H1 (cell line): ENCODE measurements around the gene ARHGAP4. TPM values are rescaled to one million over a fixed set of nuclear protein-coding genes. Genes with fewer than 3 reads are reported as not detected.

ENCODE experiments used
- CTCF ChIA-PET: fragments of 300-600 bp; sonication (Branson Sonifier 250); formaldehyde crosslinking; loops from one replicate; lab custom pipeline; 2021; ENCODE audit not compliant: partially characterized antibody; lab: Charles Lee
- POLR2A ChIA-PET: fragments of 300-600 bp; sonication (Branson Sonifier 250); formaldehyde crosslinking; loops from one replicate; lab custom pipeline; 2021; ENCODE audit warnings: inconsistent platforms; ENCODE audit not compliant: partially characterized antibody; lab: Charles Lee
- DNase-seq, 2 experiments: peaks; one replicate each; pipeline versions ENCODE4 v3.0.0 to v3.0.0-alpha.2; 2010 to 2022; ENCODE audit warnings: low spot score in 2 of 2, low read depth in 1 of 2, mixed read lengths in 1 of 2
- FAIRE-seq: peaks from 2 replicates; lab custom pipeline; 2011; peaks lifted over from hg19 to GRCh38; lab: Jason Lieb, UNC
- H2AFZ ChIP-seq: 2 replicates; pipeline ENCODE4 v1.8.1; 2012; ENCODE audit warnings: low read length, inconsistent platforms
- H2AK5ac ChIP-seq: 2 replicates; pipeline ENCODE4 v1.6.1; 2013; ENCODE audit warnings: low read depth, low read length
- H2BK120ac ChIP-seq: replicated peaks from 2 replicates; pipeline ENCODE3; 2013; ENCODE audit warnings: low read depth, low read length, inconsistent platforms
- H2BK12ac ChIP-seq: 2 replicates; pipeline ENCODE4 v1.6.1; 2013; ENCODE audit warnings: low read depth, low read length
- H2BK15ac ChIP-seq: 2 replicates; pipeline ENCODE4 v1.6.1; 2013; ENCODE audit warnings: low read length
- H2BK20ac ChIP-seq: 2 replicates; pipeline ENCODE4 v1.6.1; 2013; ENCODE audit warnings: low read length
- H2BK5ac ChIP-seq: 2 replicates; pipeline ENCODE4 v1.6.1; 2013; ENCODE audit warnings: low read depth, low read length
- H3K14ac ChIP-seq: 2 replicates; pipeline ENCODE4 v1.6.1; 2013; ENCODE audit warnings: inconsistent platforms; ENCODE audit not compliant: insufficient read length
- H3K18ac ChIP-seq: 2 replicates; pipeline ENCODE4 v1.6.1; 2013; ENCODE audit warnings: low read length; ENCODE audit errors: extremely low read depth
- H3K23ac ChIP-seq: 2 replicates; pipeline ENCODE4 v1.6.1; 2013; ENCODE audit warnings: inconsistent platforms; ENCODE audit not compliant: insufficient read length
- H3K23me2 ChIP-seq: 2 replicates; pipeline ENCODE4 v1.6.1; 2013; ENCODE audit warnings: low read depth, low read length
- H3K27ac ChIP-seq: 2 replicates; pipeline ENCODE4 v1.6.1; 2011; ENCODE audit warnings: low read depth, low read length, inconsistent platforms
- H3K27me3 ChIP-seq, 4 experiments: replicated peaks in 1 of 4; 1 replicate in 1 of 4; 2 replicates in 3 of 4; pipeline versions ENCODE4 v1.6.1 to v1.8.1; 2011 to 2013; ENCODE audit warnings: low read length in 3 of 4, mild to moderate bottlenecking in 3 of 4, inconsistent platforms in 2 of 4, mixed read lengths in 2 of 4, moderate library complexity in 1 of 4; ENCODE audit not compliant: control insufficient read depth in 3 of 4, insufficient read depth in 3 of 4; ENCODE audit errors: extremely low read depth in 1 of 4
- H3K36me3 ChIP-seq, 4 experiments: 2 replicates each; pipeline versions ENCODE4 v1.6.1 to v1.8.1; 2011 to 2013; ENCODE audit warnings: mild to moderate bottlenecking in 4 of 4, low read length in 3 of 4, moderate library complexity in 2 of 4, control low read depth in 1 of 4, inconsistent platforms in 1 of 4; ENCODE audit not compliant: insufficient read depth in 4 of 4, control insufficient read depth in 2 of 4
- H3K4ac ChIP-seq: replicated peaks from 2 replicates; pipeline ENCODE3; 2013; ENCODE audit warnings: low read length, low read depth, mixed read lengths, inconsistent platforms; ENCODE audit not compliant: insufficient read length
- H3K4me1 ChIP-seq, 4 experiments: replicated peaks in 1 of 4; 1 replicate in 1 of 4; 2 replicates in 3 of 4; pipeline versions ENCODE4 v1.6.1 to v1.8.1; 2011 to 2013; ENCODE audit warnings: low read length in 3 of 4, inconsistent platforms in 2 of 4, mixed read lengths in 1 of 4; ENCODE audit not compliant: insufficient read depth in 4 of 4, control insufficient read depth in 3 of 4
- H3K4me2 ChIP-seq, 2 experiments: 2 replicates each; pipeline versions ENCODE4 v1.6.1 to v1.8.1; 2011 to 2013; ENCODE audit warnings: low read depth in 2 of 2, low read length in 2 of 2, control low read depth in 1 of 2, inconsistent platforms in 1 of 2, mild to moderate bottlenecking in 1 of 2; ENCODE audit not compliant: insufficient read depth in 1 of 2
- H3K4me3 ChIP-seq, 4 experiments: fragments of 200-600, 300-600 bp in 1 of 4; sonication (generic), shearing (Covaris generic), sonication (Bioruptor Twin) in 1 of 4; 2 replicates each; pipeline versions ENCODE4 v1.5.1 to v1.8.1; 2011 to 2016; ENCODE audit warnings: low read length in 4 of 4, low read depth in 3 of 4, control low read depth in 2 of 4, inconsistent platforms in 2 of 4, mild to moderate bottlenecking in 2 of 4, mixed read lengths in 1 of 4, moderate library complexity in 1 of 4; ENCODE audit not compliant: insufficient read depth in 2 of 4; ENCODE audit errors: extremely low read depth in 1 of 4
- H3K56ac ChIP-seq: replicated peaks from 2 replicates; pipeline ENCODE3; 2013; ENCODE audit warnings: low read depth, mild to moderate bottlenecking, mixed read lengths, low read length, inconsistent platforms; ENCODE audit not compliant: insufficient read length
- H3K79me1 ChIP-seq: 2 replicates; pipeline ENCODE4 v1.6.1; 2013; ENCODE audit warnings: low read depth, low read length, control low read depth
- H3K79me2 ChIP-seq, 2 experiments: 2 replicates each; pipeline versions ENCODE4 v1.6.1 to v1.8.1; 2012 to 2013; ENCODE audit warnings: low read length in 2 of 2, mild to moderate bottlenecking in 2 of 2, inconsistent platforms in 1 of 2; ENCODE audit not compliant: insufficient read depth in 2 of 2, control insufficient read depth in 1 of 2
- H3K9ac ChIP-seq, 4 experiments: replicated peaks in 1 of 4; 1 replicate in 1 of 4; 2 replicates in 3 of 4; pipeline versions ENCODE4 v1.6.1 to v1.8.1; 2011 to 2013; ENCODE audit warnings: low read depth in 3 of 4, low read length in 3 of 4, control low read depth in 2 of 4, mild to moderate bottlenecking in 2 of 4, moderate library complexity in 2 of 4, inconsistent platforms in 1 of 4; ENCODE audit errors: extremely low read depth in 1 of 4
- H3K9me3 ChIP-seq, 2 experiments: 2 replicates each; pipeline versions ENCODE4 v1.6.1 to v1.8.1; 2012 to 2013; ENCODE audit warnings: mild to moderate bottlenecking in 2 of 2, moderate library complexity in 2 of 2, control low read depth in 1 of 2, inconsistent platforms in 1 of 2, low read depth in 1 of 2, low read length in 1 of 2, mixed read lengths in 1 of 2; ENCODE audit not compliant: insufficient read depth in 2 of 2
- H4K20me1 ChIP-seq, 2 experiments: replicated peaks in 1 of 2; 2 replicates each; pipeline versions ENCODE3 to v1.8.1; 2011 to 2013; ENCODE audit warnings: inconsistent platforms in 2 of 2, low read length in 2 of 2, mild to moderate bottlenecking in 1 of 2; ENCODE audit not compliant: insufficient read depth in 2 of 2, control insufficient read depth in 1 of 2
- H4K5ac ChIP-seq: 2 replicates; pipeline ENCODE4 v1.6.1; 2013; ENCODE audit warnings: low read length, low read depth, mixed read lengths, inconsistent platforms; ENCODE audit not compliant: insufficient read length
- H4K8ac ChIP-seq: 2 replicates; pipeline ENCODE4 v1.8.0; 2013; ENCODE audit warnings: mild to moderate bottlenecking, moderate library complexity, low read length, inconsistent platforms; ENCODE audit not compliant: insufficient read depth; ENCODE audit errors: extremely low read depth
- H4K91ac ChIP-seq: replicated peaks from 2 replicates; pipeline ENCODE3; 2013; ENCODE audit warnings: low read length, mixed read lengths, inconsistent platforms; ENCODE audit not compliant: insufficient read length
- BACH1 ChIP-seq: IDR thresholded peaks from 2 replicates; pipeline ENCODE4 v1.6.1; 2012; ENCODE audit warnings: low read length, improper control_type of control experiment
- HDAC2 ChIP-seq, 2 experiments: fragments of 300-600 bp in 1 of 2; sonication (generic) in 1 of 2; IDR thresholded peaks; 2 replicates each; pipeline ENCODE4 v1.6.1; 2011 to 2012; ENCODE audit warnings: low read depth in 2 of 2, low read length in 2 of 2, mild to moderate bottlenecking in 2 of 2, moderate library complexity in 2 of 2, borderline replicate concordance in 1 of 2, inconsistent platforms in 1 of 2
- MAX ChIP-seq: IDR thresholded peaks from 2 replicates; pipeline ENCODE4 v1.6.1; 2012; ENCODE audit warnings: inconsistent platforms
- RNF2 ChIP-seq: fragments of 200-900, 300-1000 bp; sonication (generic); IDR thresholded peaks from 2 replicates; pipeline ENCODE4 v1.7.1; 2016; ENCODE audit warnings: borderline replicate concordance, low read depth, mild to moderate bottlenecking, antibody characterized with exemption, low read length; ENCODE audit not compliant: poor library complexity, severe bottlenecking; ENCODE audit errors: missing control alignments
- WGBS, 2 experiments: shearing (Covaris generic) in 1 of 2; methylation state at CpG; one replicate each; pipeline versions ENCODE4 v1.1.6 to v1.1.7; 2013 to 2015; ENCODE audit warnings: low lambda C conversion rate in 2 of 2, mixed read lengths in 2 of 2, inconsistent platforms in 1 of 2, low coverage in 1 of 2, missing lambda C conversion rate in 1 of 2; ENCODE audit not compliant: insufficient replicate concordance in 2 of 2, insufficient coverage in 1 of 2, insufficient read length in 1 of 2; ENCODE audit errors: extremely low coverage in 1 of 2, missing lambda C conversion rate in 1 of 2; 5-methylcytosine and 5-hydroxymethylcytosine counted together
- polyA plus RNA-seq, 7 experiments: library from polyadenylated mRNA; depleted of rRNA in 3 of 7; stranded (reverse) in 5 of 7; unstranded in 2 of 7; fragments of >200 nt in 5 of 7; fragments of 200-250 nt in 2 of 7; gene quantifications; 1 replicate in 5 of 7; 2 replicates in 1 of 7; 4 replicates in 1 of 7; pipeline versions ENCODE4 v1.2.1 to v1.2.3, GENCODE V29; 2011 to 2013; ENCODE audit warnings: missing spikeins in 2 of 7, mixed read lengths in 2 of 7
- total RNA-seq: library from RNA; stranded (reverse); fragmentation: NEBNext Ultra II Directional; extraction: Animal tissue kit (Norgen Biotek cat#: 25700); gene quantifications from 2 replicates; pipeline ENCODE4 v1.2.1, GENCODE V29; 2021

The ARHGAP4 gene
- total and polyA plus RNA-seq, 2 of the 8 experiments (the other 6 are each of a cell fraction or from before 2014, with no cell fraction given) = 23.9 to 26.0 TPM

GRCh38 chrX:153941336-153942252, 15.5 kb upstream of the ARHGAP4 start:
- Histone ChIP-seq H4K20me1 (no peaks in the 10 kb centered on the region), H3K23me2 (no peaks in the 10 kb centered on the region), H2AFZ (no peak overlapping the region), H4K8ac (no peak overlapping the region), H2BK12ac (no peak overlapping the region), H3K27ac (peak overlapping the region; percentile 67; the same call in 1 of the 2 replicates), H3K9ac (no peak overlapping the region; a peak in 1 of 7 replicates), H2BK120ac (no peak overlapping the region), H4K91ac (peak overlapping the region; percentile 65), H3K27me3 (no peaks in the 10 kb centered on the region), H3K56ac (peak overlapping the region; percentile 4), H2BK20ac (no peak overlapping the region), H3K79me1 (no peaks in the 10 kb centered on the region), H3K4me2 (peak overlapping the region; percentile 57 to 60), H3K4me1 (peaks cover 1 to 10% (median 7%) of the 10 kb centered on the region in 4 experiments; a peak in 6 of 7 replicates), H3K79me2 (no peaks in the 10 kb centered on the region), H2BK5ac (peak overlapping the region; percentile 78; the same call in 1 of the 2 replicates), H2BK15ac (no peak overlapping the region), H4K5ac (no peak overlapping the region), H3K18ac (peak overlapping the region; percentile 83), H3K14ac (no peak overlapping the region), H3K23ac (no peak overlapping the region), H3K9me3 (no peaks in the 10 kb centered on the region), H3K36me3 (no peaks in the 10 kb centered on the region), H3K4ac (no peak overlapping the region), H3K4me3 (peak overlapping the region in 2 of 4 experiments; percentile 13 to 48; a peak in 2 of 8 replicates), H2AK5ac (no peak overlapping the region)
- ChIA-PET CTCF (interaction anchor here (0.7 to 19.6 kb wide), 4 partner anchors 7 to 487 kb away, joined by 3 to 272 read pairs (median 3); partner anchors contain the start of genes ARHGAP4, ATP6AP1 and RENBP), POLR2A (interaction anchor here (0.6 to 18.9 kb wide), 4 partner anchors 17 to 39 kb away, joined by 3 to 231 read pairs (median 4); partner anchors contain the start of genes ARHGAP4 and HCFC1)
- 22% methylated on average over 11 of the region's 23 CpGs; no CpG with 5 or more reads in 1 of the 2 experiments for WGBS, 2 experiments
- DNase-seq (no peak), FAIRE-seq (peak; percentile 48)
- TF ChIP-seq MAX = peak; percentile 33; the same call in 1 of the 2 replicates
- no peak for TF ChIP-seq BACH1
- TF ChIP-seq HDAC2 (IDR thresholded peaks at IDR 0.05; ENCODE audit: borderline replicate concordance in 1 of 2, low read depth in 2 of 2, low read length in 2 of 2) = no peak
- TF ChIP-seq RNF2 = no peak
